Breast epithelium (tissue), 4 donors: ENCODE results near the gene COX17. TPM values are rescaled to one million over a fixed set of nuclear protein-coding genes. Genes with fewer than 3 reads are reported as not detected.
"Not testable (repeated sequence)": the region's sequence is repeated elsewhere in the genome, so short reads cannot be mapped to it uniquely, and the experiment has no call there.

ENCODE experiments used
- DNase-seq, 2 donors: peaks; one replicate each; pipeline ENCODE4 v3.0.0-alpha.2; 2019; ENCODE audit warnings: low spot score in 2 of 2
- H3K27ac ChIP-seq, 2 donors: fragments of 200-600 bp; sonication (generic) in 1 of 2; one replicate each; pipeline ENCODE4 v1.5.1; 2016 to 2019; ENCODE audit warnings: mild to moderate bottlenecking in 1 of 2
- H3K27me3 ChIP-seq, 2 donors: fragments of 200-600 bp; sonication (generic) in 1 of 2; one replicate each; pipeline versions ENCODE4 v1.5.1 to v1.6.0; 2017 to 2019; ENCODE audit warnings: control low read depth in 1 of 2, mild to moderate bottlenecking in 1 of 2
- H3K36me3 ChIP-seq: fragments of 200-600 bp; one replicate; pipeline ENCODE4 v1.5.1; 2019
- H3K4me1 ChIP-seq, 2 donors: fragments of 200-600 bp; sonication (generic); one replicate each; pipeline ENCODE4 v1.5.1; 2016 to 2019; ENCODE audit warnings: control low read depth in 1 of 2
- H3K4me3 ChIP-seq, 3 donors: fragments of 200-600 bp; sonication (generic); 1 replicate in 2 of 3; 2 replicates in 1 of 3; pipeline ENCODE4 v1.5.1; 2016 to 2019; ENCODE audit warnings: mild to moderate bottlenecking in 3 of 3, moderate library complexity in 2 of 3
- H3K9me3 ChIP-seq, 2 donors: fragments of 200-600 bp; sonication (generic) in 1 of 2; one replicate each; pipeline ENCODE4 v1.5.1; 2016 to 2019; ENCODE audit warnings: control low read depth in 1 of 2
- POLR2A ChIP-seq: fragments of 450-650 bp; IDR thresholded peaks from one replicate; pipeline ENCODE4 v1.6.1; 2016; ENCODE audit warnings: antibody characterized with exemption, mild to moderate bottlenecking, moderate library complexity
- POLR2AphosphoS5 ChIP-seq, 3 donors: sonication (generic); formaldehyde crosslinking; IDR thresholded peaks; one replicate each; pipeline ENCODE4 v1.6.1; 2017; ENCODE audit warnings: antibody characterized with exemption in 3 of 3
- intact Hi-C: fragments of 100-400 bp; cut with DNase I; formaldehyde crosslinking; loops from one replicate; pipeline ENCODE4 v1.15.1; 2023; ENCODE audit warnings: low total_unique reads
- total RNA-seq, 3 donors: library from RNA; depleted of rRNA; stranded (reverse); fragments of >200 nt; gene quantifications; one replicate each; pipeline ENCODE4 v1.1.0, GENCODE V29; 2016
- TF ChIP-seq, protein P1 (sequence below), 3 donors: fragments of 450-650 bp; IDR thresholded peaks; one replicate each; pipeline ENCODE4 v1.5.1; 2016 to 2017; ENCODE audit warnings: antibody characterized with exemption in 3 of 3, mild to moderate bottlenecking in 3 of 3, moderate library complexity in 3 of 3

COX17 gene
- total RNA-seq, 3 donors from 2014 or later, result 26.7 to 42.6 (median 33.4) TPM

DNA sequence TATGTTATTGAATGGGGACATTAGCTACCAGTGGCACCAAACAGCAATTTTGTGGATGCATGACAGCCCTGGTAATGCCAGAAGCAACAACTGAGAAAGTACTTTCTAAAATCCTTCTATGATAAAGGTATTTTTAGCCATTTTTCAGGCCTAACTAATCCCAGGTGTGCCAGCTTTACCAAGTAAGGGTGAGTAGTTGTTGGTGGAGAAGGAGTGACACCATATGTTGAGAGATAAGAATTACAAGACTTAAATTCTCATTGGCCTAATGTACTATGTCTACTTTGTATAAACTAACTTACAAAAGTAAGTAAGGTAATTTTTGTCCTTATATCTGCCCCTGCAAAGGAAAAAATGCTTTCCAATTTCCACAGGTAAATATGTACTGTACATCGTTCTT, 4.1 kb upstream of the COX17 start:
- peaks cover 0 to 2% of the 10 kb centered on the region in 2 donors for H3K4me1 ChIP-seq
- no peak overlapping the region for H3K4me3 ChIP-seq
- no peaks in the 10 kb centered on the region for H3K36me3 ChIP-seq
- TF ChIP-seq, protein P1, sequence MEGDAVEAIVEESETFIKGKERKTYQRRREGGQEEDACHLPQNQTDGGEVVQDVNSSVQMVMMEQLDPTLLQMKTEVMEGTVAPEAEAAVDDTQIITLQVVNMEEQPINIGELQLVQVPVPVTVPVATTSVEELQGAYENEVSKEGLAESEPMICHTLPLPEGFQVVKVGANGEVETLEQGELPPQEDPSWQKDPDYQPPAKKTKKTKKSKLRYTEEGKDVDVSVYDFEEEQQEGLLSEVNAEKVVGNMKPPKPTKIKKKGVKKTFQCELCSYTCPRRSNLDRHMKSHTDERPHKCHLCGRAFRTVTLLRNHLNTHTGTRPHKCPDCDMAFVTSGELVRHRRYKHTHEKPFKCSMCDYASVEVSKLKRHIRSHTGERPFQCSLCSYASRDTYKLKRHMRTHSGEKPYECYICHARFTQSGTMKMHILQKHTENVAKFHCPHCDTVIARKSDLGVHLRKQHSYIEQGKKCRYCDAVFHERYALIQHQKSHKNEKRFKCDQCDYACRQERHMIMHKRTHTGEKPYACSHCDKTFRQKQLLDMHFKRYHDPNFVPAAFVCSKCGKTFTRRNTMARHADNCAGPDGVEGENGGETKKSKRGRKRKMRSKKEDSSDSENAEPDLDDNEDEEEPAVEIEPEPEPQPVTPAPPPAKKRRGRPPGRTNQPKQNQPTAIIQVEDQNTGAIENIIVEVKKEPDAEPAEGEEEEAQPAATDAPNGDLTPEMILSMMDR (IDR thresholded peaks at IDR 0.05), result peak in 1 of 3 donors; percentile 34
- TF ChIP-seq POLR2A (no peak), POLR2AphosphoS5 (IDR thresholded peaks at IDR 0.05) (no peak)
- no peak for DNase-seq
- intact Hi-C loops, result no loop called here
- no peak overlapping the region for H3K27ac ChIP-seq
- H3K9me3 ChIP-seq, result no peaks in the 10 kb centered on the region
- no peaks in the 10 kb centered on the region for H3K27me3 ChIP-seq

DNA sequence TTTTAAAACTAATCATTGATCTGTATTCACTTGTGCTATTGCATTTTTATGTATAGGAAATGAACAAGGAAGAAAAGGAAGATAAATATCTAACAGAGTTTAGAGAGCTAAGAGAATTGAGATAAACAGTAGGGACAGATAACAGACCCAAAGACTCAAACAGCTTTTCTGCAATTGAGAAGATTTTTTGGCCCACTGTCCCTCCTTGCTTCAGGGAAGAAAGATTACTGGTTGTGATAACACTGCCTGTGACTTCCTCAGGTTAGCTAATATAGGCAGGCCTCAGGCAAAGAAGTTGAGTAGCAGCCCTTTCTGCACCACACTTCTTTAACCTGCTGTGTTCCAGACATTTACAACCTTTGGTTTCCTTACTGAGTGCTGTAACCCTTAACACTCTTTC, 2.7 kb upstream of the COX17 start:
- intact Hi-C loops, result no loop called here
- peaks cover 0 to 10% of the 10 kb centered on the region in 2 donors for H3K4me1 ChIP-seq
- TF ChIP-seq POLR2AphosphoS5 (IDR thresholded peaks at IDR 0.05), result no peak
- TF ChIP-seq, protein P1 (IDR thresholded peaks at IDR 0.05), result no peak
- TF ChIP-seq POLR2A, result no peak
- H3K9me3 ChIP-seq, result no peaks in the 10 kb centered on the region
- H3K27me3 ChIP-seq, result no peaks in the 10 kb centered on the region
- no peak for DNase-seq
- H3K4me3 ChIP-seq, result no peak overlapping the region
- no peaks in the 10 kb centered on the region for H3K36me3 ChIP-seq
- no peak overlapping the region for H3K27ac ChIP-seq

DNA sequence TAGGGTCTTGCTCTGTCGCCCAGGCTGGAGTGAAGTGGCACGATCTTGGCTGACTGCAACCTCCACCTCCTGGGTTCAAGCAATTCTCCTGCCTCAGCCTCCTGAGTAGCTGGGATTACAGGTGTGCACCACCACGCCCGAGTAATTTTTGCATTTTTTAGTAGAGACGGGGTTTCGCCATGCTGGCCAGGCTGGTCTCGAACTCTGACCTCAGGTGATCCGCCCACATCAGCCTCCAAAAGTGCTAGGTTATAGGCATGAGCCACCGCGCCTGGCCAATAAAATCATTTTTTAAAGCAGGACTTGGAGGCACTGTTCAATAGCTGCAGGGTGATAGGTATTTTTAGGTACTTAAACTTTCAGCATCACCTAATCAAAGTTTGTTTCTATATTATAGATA, 1.0 kb upstream of the COX17 start:
- DNase-seq, H3K27me3 ChIP-seq, H3K9me3 ChIP-seq, H3K36me3 ChIP-seq, H3K4me3 ChIP-seq, intact Hi-C loops, H3K27ac ChIP-seq: not testable (repeated sequence)
- peaks cover 0 to 10% of the 10 kb centered on the region in 2 donors for H3K4me1 ChIP-seq

DNA sequence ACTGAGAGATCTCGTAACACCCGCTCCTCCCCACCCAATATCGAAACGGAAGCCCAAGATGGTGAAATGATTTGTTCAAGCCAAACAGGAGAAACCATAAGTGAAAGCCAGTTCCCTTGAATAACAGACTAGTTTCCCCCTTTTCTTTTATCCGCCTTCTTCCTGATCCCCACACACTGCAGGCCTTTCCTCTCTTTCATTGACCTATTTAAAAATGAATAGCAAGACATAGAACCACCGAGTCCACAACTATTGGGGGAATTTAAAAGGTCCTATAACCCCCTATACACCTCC, 382 bp upstream of the COX17 start:
- intact Hi-C loops, result no loop called here
- Histone ChIP-seq H3K4me3 (peak overlapping the region; percentile 61 to 83 (median 83)), H3K4me1 (peaks cover 0 to 10% of the 10 kb centered on the region in 2 donors), H3K36me3 (no peaks in the 10 kb centered on the region), H3K27ac (peak overlapping the region; percentile 90 to 95), H3K27me3 (no peaks in the 10 kb centered on the region), H3K9me3 (no peaks in the 10 kb centered on the region)
- no peak for DNase-seq
- TF ChIP-seq POLR2AphosphoS5 (IDR thresholded peaks at IDR 0.05) (no peak), POLR2A (no peak)
- TF ChIP-seq, protein P1 (IDR thresholded peaks at IDR 0.05), result no peak

DNA sequence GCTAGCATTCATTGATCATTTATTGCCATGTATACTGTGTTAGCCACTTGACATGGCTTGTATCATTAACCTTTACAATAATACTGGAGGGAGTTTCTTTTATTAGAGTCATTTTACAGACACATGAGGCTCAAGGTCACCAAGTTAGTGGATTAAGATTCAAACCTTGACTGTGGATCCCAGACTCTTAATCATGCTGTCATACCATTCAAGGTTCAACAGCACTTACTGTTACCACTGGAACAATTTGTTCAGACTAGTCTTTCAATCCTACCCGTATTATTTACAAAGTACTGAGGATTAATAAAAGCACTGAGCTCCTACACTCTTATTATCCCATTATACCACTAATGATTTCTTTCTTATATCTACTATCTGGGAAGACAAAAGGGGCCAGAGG, 1.2 kb downstream of the COX17 start:
- intact Hi-C loops, result no loop called here
- no peaks in the 10 kb centered on the region for H3K36me3 ChIP-seq
- TF ChIP-seq POLR2AphosphoS5 (IDR thresholded peaks at IDR 0.05), result no peak
- peak overlapping the region; percentile 61 to 83 (median 83) for H3K4me3 ChIP-seq
- H3K27ac ChIP-seq, result peak overlapping the region; percentile 90 to 95
- no peaks in the 10 kb centered on the region for H3K27me3 ChIP-seq
- H3K4me1 ChIP-seq, result peaks cover 0 to 10% of the 10 kb centered on the region in 2 donors
- no peak for DNase-seq
- H3K9me3 ChIP-seq, result no peaks in the 10 kb centered on the region

DNA sequence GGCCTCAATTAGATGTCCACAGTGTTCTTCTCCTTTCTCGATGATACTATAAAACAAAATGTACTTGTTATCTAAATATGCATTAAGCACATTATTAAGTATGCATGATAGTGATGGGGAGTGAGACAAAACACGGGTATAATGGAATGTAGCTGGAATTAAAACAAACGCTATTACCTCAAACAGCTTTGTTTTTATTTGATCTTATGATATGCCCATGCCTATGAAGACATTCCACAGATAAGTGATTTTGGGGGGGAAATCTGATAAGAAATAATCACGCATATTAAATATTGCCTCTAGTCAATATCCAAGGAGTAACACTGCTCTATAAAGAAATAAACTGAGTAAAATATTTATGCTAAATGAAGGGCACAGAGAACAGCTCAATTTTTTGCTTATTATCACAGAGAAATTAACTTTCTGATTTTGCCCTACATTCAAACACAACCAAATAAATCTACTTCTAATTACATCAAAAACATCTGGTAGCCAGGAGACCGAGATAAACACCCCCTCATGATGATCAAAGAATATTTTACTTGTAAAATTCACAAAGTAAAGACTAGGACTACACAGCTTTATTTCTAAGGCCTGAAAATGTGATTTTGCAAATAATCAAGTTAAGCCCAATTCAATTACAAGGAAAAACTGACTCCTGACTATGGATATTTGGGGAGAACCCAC, 1.9 kb downstream of the COX17 start:
- peak overlapping the region in 1 of 2 donors; percentile 95 for H3K27ac ChIP-seq
- TF ChIP-seq, protein P1 (IDR thresholded peaks at IDR 0.05), result no peak
- no peaks in the 10 kb centered on the region for H3K9me3 ChIP-seq
- intact Hi-C loops, result no loop called here
- peaks cover 0 to 10% of the 10 kb centered on the region in 2 donors for H3K4me1 ChIP-seq
- H3K36me3 ChIP-seq, result no peaks in the 10 kb centered on the region
- H3K27me3 ChIP-seq, result no peaks in the 10 kb centered on the region
- peak overlapping the region in 1 of 3 donors; percentile 83 for H3K4me3 ChIP-seq
- DNase-seq, result no peak
